Natural killer cell (primary cell): ENCODE measurements around the gene GSC. TPM values are rescaled to one million over a fixed set of nuclear protein-coding genes. Genes with fewer than 3 reads are reported as not detected.

Experiments used
- ATAC-seq, 3 donors: fragments of 150-1000 bp in 2 of 3; fragments of 200-7000 bp in 1 of 3; cut with Tn5 transposase; 1 replicate in 1 of 3; 2 replicates in 2 of 3; pipeline ENCODE4 v1.10.0; 2021; ENCODE audit warnings: mild to moderate bottlenecking in 2 of 3, moderate library complexity in 2 of 3
- DNase-seq, 2 donors: peaks; one replicate each; pipeline versions ENCODE4 v3.0.0 to v3.0.0-alpha.2; 2013 to 2021; ENCODE audit warnings: mixed read lengths in 1 of 2
- H3K27ac ChIP-seq: one replicate; pipeline ENCODE4 v1.5.1; 2013; ENCODE audit warnings: mild to moderate bottlenecking, low read length
- H3K27me3 ChIP-seq: one replicate; pipeline ENCODE4 v1.6.1; 2013; ENCODE audit warnings: low read length; ENCODE audit not compliant: control insufficient read depth, insufficient read depth
- H3K36me3 ChIP-seq: one replicate; pipeline ENCODE4 v1.6.1; 2013; ENCODE audit warnings: low read length; ENCODE audit not compliant: control insufficient read depth, insufficient read depth
- H3K4me1 ChIP-seq: one replicate; pipeline ENCODE4 v1.6.1; 2013; ENCODE audit warnings: low read length; ENCODE audit not compliant: control insufficient read depth, insufficient read depth
- H3K4me3 ChIP-seq: one replicate; pipeline ENCODE4 v1.5.1; 2013; ENCODE audit warnings: low read length
- H3K9me3 ChIP-seq: one replicate; pipeline ENCODE4 v1.6.1; 2013; ENCODE audit warnings: low read length; ENCODE audit not compliant: control insufficient read depth, insufficient read depth
- H3K27ac Mint-ChIP-seq, 2 donors: one replicate each; pipeline ENCODE4 v1.8.0; 2022; ENCODE audit warnings: mild to moderate bottlenecking in 2 of 2, mixed read lengths in 2 of 2, moderate library complexity in 1 of 2
- H3K27me3 Mint-ChIP-seq, 2 donors: one replicate each; pipeline ENCODE4 v1.8.0; 2022; ENCODE audit warnings: low read depth in 2 of 2, mixed read lengths in 2 of 2
- H3K36me3 Mint-ChIP-seq: one replicate; pipeline ENCODE4 v1.8.0; 2022; ENCODE audit warnings: mixed read lengths
- H3K4me1 Mint-ChIP-seq, 2 donors: one replicate each; pipeline ENCODE4 v1.8.0; 2022; ENCODE audit warnings: mixed read lengths in 2 of 2
- H3K4me3 Mint-ChIP-seq: one replicate; pipeline ENCODE4 v1.8.0; 2022; ENCODE audit warnings: mild to moderate bottlenecking, moderate library complexity, mixed read lengths
- H3K9me3 Mint-ChIP-seq, 2 donors: one replicate each; pipeline ENCODE4 v1.8.0; 2022; ENCODE audit warnings: mixed read lengths in 2 of 2
- CTCF ChIP-seq: fragments of 200-600 bp; IDR thresholded peaks from one replicate; pipeline ENCODE4 v1.8.0; 2022; ENCODE audit warnings: antibody characterized with exemption
- WGBS: methylation state at CpG from one replicate; pipeline ENCODE4 v1.1.7; 2013; ENCODE audit warnings: missing lambda C conversion rate; ENCODE audit not compliant: insufficient coverage; 5-methylcytosine and 5-hydroxymethylcytosine counted together
- intact Hi-C: fragments of 100-400 bp; cut with micrococcal nuclease; formaldehyde crosslinking; loops from one replicate; pipeline ENCODE4 v1.14.2; 2022
- total RNA-seq, 4 donors: library from RNA; stranded (reverse); fragments of 120-200 nt in 1 of 4; gene quantifications; one replicate each; pipeline versions ENCODE4 v1.2.3 to v1.2.4, GENCODE V29; 2013 to 2022

GSC gene
- total RNA-seq, 3 donors from 2014 or later (not counting 1 experiment from before 2014, with no cell fraction given), result 0.28 to 2.1 (median 0.77) TPM

- H3K4me1 Mint-ChIP-seq, result no peaks in the 10 kb centered on the region
- H3K27ac Mint-ChIP-seq, result no peak overlapping the region
- DNase-seq (no peak), ATAC-seq (no peak)
- intact Hi-C loops, result no loop called here
- Histone ChIP-seq H3K27me3 (no peaks in the 10 kb centered on the region), H3K9me3 (no peaks in the 10 kb centered on the region), H3K27ac (no peak overlapping the region), H3K4me3 (no peak overlapping the region), H3K36me3 (no peaks in the 10 kb centered on the region), H3K4me1 (no peaks in the 10 kb centered on the region)
- no peak overlapping the region for H3K4me3 Mint-ChIP-seq
- H3K27me3 Mint-ChIP-seq, result peaks cover 13 to 18% of the 10 kb centered on the region in 2 donors
- TF ChIP-seq CTCF, result no peak
- no peaks in the 10 kb centered on the region for H3K36me3 Mint-ChIP-seq
- H3K9me3 Mint-ChIP-seq, result no peaks in the 10 kb centered on the region
These were observed 26.4 kb upstream of the GSC start for GRCh38 chr14:94796278-94796677.

GRCh38 chr14:94795372-94795771, 25.5 kb upstream of the GSC start:
- 70% methylated on average over 3 of the region's 3 CpGs for WGBS

GRCh38 chr14:94793901-94794300, 24.0 kb upstream of the GSC start:
- Mint-ChIP-seq H3K4me3 (no peak overlapping the region), H3K27ac (no peak overlapping the region), H3K36me3 (no peaks in the 10 kb centered on the region), H3K4me1 (no peaks in the 10 kb centered on the region), H3K27me3 (peaks cover 13 to 18% of the 10 kb centered on the region in 2 donors), H3K9me3 (no peaks in the 10 kb centered on the region)
- Histone ChIP-seq H3K27ac (no peak overlapping the region), H3K4me1 (no peaks in the 10 kb centered on the region), H3K36me3 (no peaks in the 10 kb centered on the region), H3K4me3 (no peak overlapping the region), H3K9me3 (no peaks in the 10 kb centered on the region), H3K27me3 (no peaks in the 10 kb centered on the region)
- intact Hi-C loops, result no loop called here
- no peak for ATAC-seq
- TF ChIP-seq CTCF, result no peak
- WGBS, result 92% methylated on average over 5 of the region's 7 CpGs
- DNase-seq, result no peak

More at GRCh38 chr14:94795372-94795771, 25.5 kb upstream of the GSC start:
- no peak overlapping the region for H3K27ac ChIP-seq
- no peaks in the 10 kb centered on the region for H3K9me3 ChIP-seq
- no peaks in the 10 kb centered on the region for H3K36me3 ChIP-seq
- Mint-ChIP-seq H3K4me3 (no peak overlapping the region), H3K9me3 (no peaks in the 10 kb centered on the region), H3K4me1 (no peaks in the 10 kb centered on the region), H3K27ac (no peak overlapping the region), H3K27me3 (peaks cover 13 to 18% of the 10 kb centered on the region in 2 donors), H3K36me3 (no peaks in the 10 kb centered on the region)
- no peaks in the 10 kb centered on the region for H3K27me3 ChIP-seq
- no peaks in the 10 kb centered on the region for H3K4me1 ChIP-seq
- intact Hi-C loops, result no loop called here
- no peak for DNase-seq
- H3K4me3 ChIP-seq, result no peak overlapping the region
- TF ChIP-seq CTCF, result no peak
- ATAC-seq, result no peak

GRCh38 chr14:94787655-94788054, 17.7 kb upstream of the GSC start:
- no peaks in the 10 kb centered on the region for H3K36me3 ChIP-seq
- H3K27me3 ChIP-seq, result no peaks in the 10 kb centered on the region
- no peaks in the 10 kb centered on the region for H3K4me1 Mint-ChIP-seq
- no peak overlapping the region for H3K27ac ChIP-seq
- H3K4me3 Mint-ChIP-seq, result no peak overlapping the region
- DNase-seq (no peak), ATAC-seq (no peak)
- no peak for TF ChIP-seq CTCF
- H3K4me1 ChIP-seq, result no peaks in the 10 kb centered on the region
- H3K9me3 Mint-ChIP-seq, result no peaks in the 10 kb centered on the region
- no peak overlapping the region for H3K4me3 ChIP-seq
- intact Hi-C loops, result no loop called here
- H3K9me3 ChIP-seq, result no peaks in the 10 kb centered on the region
- H3K27ac Mint-ChIP-seq, result no peak overlapping the region
- WGBS, result 78% methylated on average over 10 of the region's 10 CpGs
- no peaks in the 10 kb centered on the region for H3K36me3 Mint-ChIP-seq
- peaks cover 0 to 5% of the 10 kb centered on the region in 2 donors for H3K27me3 Mint-ChIP-seq
